SU-DHL-6 (cell line): ENCODE data around the gene ABCD1.

Experiments
- H2AFZ ChIP-seq: fragments of 200-600 bp; sonication (generic); 2 replicates; pipeline ENCODE4 v1.6.1; 2014; ENCODE audit warnings: low read depth, mild to moderate bottlenecking, moderate library complexity, mixed read lengths, antibody characterized with exemption, low read length; ENCODE audit not compliant: severe bottlenecking
- H3F3A ChIP-seq: fragments of 200-600 bp; shearing (Covaris generic); 2 replicates; pipeline ENCODE4 v1.6.0; 2016; ENCODE audit warnings: antibody characterized with exemption, mild to moderate bottlenecking; ENCODE audit not compliant: insufficient read depth
- H3K27ac ChIP-seq: fragments of 200-600 bp; sonication (generic); 2 replicates; pipeline ENCODE4 v1.5.1; 2016; ENCODE audit warnings: low read depth, mild to moderate bottlenecking, low read length, moderate library complexity, mixed read lengths
- H3K27me3 ChIP-seq: fragments of 200-600 bp; sonication (generic), shearing (Covaris generic); 2 replicates; pipeline ENCODE4 v1.6.0; 2014; ENCODE audit warnings: mild to moderate bottlenecking, low read length
- H3K36me3 ChIP-seq: fragments of 200-600 bp; sonication (generic); 2 replicates; pipeline ENCODE4 v1.6.1; 2014; ENCODE audit warnings: mild to moderate bottlenecking, low read length, mixed read lengths
- H3K4me2 ChIP-seq: fragments of 300-600, 200-600 bp; shearing (Covaris generic), sonication (generic); 2 replicates; pipeline ENCODE4 v1.6.0; 2014; ENCODE audit warnings: low read length, low read depth, mild to moderate bottlenecking; ENCODE audit not compliant: poor library complexity, severe bottlenecking
- H3K4me3 ChIP-seq: fragments of 200-600 bp; sonication (generic); 2 replicates; pipeline ENCODE4 v1.5.1; 2014; ENCODE audit warnings: antibody characterized with exemption, low read length, mild to moderate bottlenecking, mixed read lengths; ENCODE audit not compliant: insufficient read depth, poor library complexity, severe bottlenecking
- H3K79me2 ChIP-seq: fragments of 200-600 bp; sonication (generic); 2 replicates; pipeline ENCODE4 v1.6.1; 2014; ENCODE audit warnings: mild to moderate bottlenecking, low read length, moderate library complexity; ENCODE audit not compliant: insufficient read depth
- H3K9ac ChIP-seq: fragments of 200-600 bp; sonication (generic); 2 replicates; pipeline ENCODE4 v1.7.0; 2014; ENCODE audit warnings: mild to moderate bottlenecking, low read length
- H3K9me2 ChIP-seq: fragments of 200-600 bp; sonication (generic); replicated peaks from 2 replicates; pipeline ENCODE4 v1.6.1; 2014; ENCODE audit warnings: low read length; ENCODE audit not compliant: insufficient read depth
- H3K9me3 ChIP-seq: fragments of 200-600 bp; sonication (generic); 2 replicates; pipeline ENCODE4 v1.6.1; 2014; ENCODE audit warnings: low read length, mixed read lengths; ENCODE audit not compliant: insufficient read depth
- H4K20me1 ChIP-seq: fragments of 200-600 bp; sonication (generic); 2 replicates; pipeline ENCODE4 v1.6.1; 2014; ENCODE audit warnings: low read depth, mild to moderate bottlenecking, antibody characterized with exemption, low read length, moderate library complexity, mixed read lengths
- EZH2phosphoT487 ChIP-seq: fragments of 200-600 bp; sonication (generic), shearing (Covaris generic); conservative IDR thresholded peaks from 2 replicates; pipeline ENCODE4 v1.6.1; 2018; ENCODE audit warnings: mild to moderate bottlenecking, antibody characterized with exemption, low read length, moderate library complexity, mixed read lengths
- TF ChIP-seq, protein P1 (sequence below): fragments of 200-600 bp; sonication (generic); IDR thresholded peaks from one replicate; pipeline ENCODE4 v1.5.1; 2017; ENCODE audit warnings: antibody characterized with exemption, mild to moderate bottlenecking, low read length, moderate library complexity; ENCODE audit not compliant: insufficient read depth, poor library complexity, severe bottlenecking

The ABCD1 gene

DNA sequence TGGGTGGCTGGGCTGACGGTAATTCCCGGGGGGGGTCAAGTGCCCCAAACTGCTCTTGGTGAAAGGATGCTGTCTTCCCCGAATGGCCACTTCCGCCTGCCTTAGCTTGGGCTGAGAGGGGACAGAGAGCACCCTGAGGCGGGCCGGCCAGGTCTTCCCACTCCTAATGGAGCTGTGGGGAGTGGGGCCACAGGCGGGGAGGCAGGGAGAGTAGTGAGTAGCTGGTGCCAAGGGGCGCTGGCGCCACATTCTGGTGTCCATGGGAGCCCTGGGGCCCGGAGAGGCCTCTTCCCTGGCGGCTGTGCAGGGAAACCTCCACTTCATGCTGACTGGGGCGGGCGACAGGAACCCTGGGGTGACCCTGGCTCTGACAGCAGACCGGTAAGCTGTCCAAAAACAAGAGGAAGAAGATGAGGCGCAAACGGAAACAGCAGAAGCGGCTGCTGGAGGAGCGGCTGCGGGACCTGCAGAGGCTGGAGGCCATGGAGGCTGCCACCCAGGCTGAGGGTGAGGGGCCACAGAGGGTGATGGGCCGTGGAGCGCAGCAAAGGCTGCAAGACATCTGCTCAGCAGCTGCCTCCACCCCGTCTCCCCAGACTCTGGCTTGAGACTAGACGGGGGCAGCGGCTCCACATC is 58.8 kb downstream of the ABCD1 start:
- TF ChIP-seq, protein P1, sequence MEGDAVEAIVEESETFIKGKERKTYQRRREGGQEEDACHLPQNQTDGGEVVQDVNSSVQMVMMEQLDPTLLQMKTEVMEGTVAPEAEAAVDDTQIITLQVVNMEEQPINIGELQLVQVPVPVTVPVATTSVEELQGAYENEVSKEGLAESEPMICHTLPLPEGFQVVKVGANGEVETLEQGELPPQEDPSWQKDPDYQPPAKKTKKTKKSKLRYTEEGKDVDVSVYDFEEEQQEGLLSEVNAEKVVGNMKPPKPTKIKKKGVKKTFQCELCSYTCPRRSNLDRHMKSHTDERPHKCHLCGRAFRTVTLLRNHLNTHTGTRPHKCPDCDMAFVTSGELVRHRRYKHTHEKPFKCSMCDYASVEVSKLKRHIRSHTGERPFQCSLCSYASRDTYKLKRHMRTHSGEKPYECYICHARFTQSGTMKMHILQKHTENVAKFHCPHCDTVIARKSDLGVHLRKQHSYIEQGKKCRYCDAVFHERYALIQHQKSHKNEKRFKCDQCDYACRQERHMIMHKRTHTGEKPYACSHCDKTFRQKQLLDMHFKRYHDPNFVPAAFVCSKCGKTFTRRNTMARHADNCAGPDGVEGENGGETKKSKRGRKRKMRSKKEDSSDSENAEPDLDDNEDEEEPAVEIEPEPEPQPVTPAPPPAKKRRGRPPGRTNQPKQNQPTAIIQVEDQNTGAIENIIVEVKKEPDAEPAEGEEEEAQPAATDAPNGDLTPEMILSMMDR, result no peak
- TF ChIP-seq EZH2phosphoT487, result no peak
- Histone ChIP-seq H3K9me2 (no peaks in the 10 kb centered on the region), H3F3A (no peaks in the 10 kb centered on the region), H3K36me3 (no peaks in the 10 kb centered on the region), H3K4me2 (no peak overlapping the region), H3K79me2 (no peaks in the 10 kb centered on the region), H3K4me3 (no peak overlapping the region), H2AFZ (no peak overlapping the region), H3K9ac (no peak overlapping the region), H3K9me3 (no peaks in the 10 kb centered on the region), H4K20me1 (no peaks in the 10 kb centered on the region; the same call in 1 of the 2 replicates), H3K27me3 (no peaks in the 10 kb centered on the region), H3K27ac (no peak overlapping the region)

DNA sequence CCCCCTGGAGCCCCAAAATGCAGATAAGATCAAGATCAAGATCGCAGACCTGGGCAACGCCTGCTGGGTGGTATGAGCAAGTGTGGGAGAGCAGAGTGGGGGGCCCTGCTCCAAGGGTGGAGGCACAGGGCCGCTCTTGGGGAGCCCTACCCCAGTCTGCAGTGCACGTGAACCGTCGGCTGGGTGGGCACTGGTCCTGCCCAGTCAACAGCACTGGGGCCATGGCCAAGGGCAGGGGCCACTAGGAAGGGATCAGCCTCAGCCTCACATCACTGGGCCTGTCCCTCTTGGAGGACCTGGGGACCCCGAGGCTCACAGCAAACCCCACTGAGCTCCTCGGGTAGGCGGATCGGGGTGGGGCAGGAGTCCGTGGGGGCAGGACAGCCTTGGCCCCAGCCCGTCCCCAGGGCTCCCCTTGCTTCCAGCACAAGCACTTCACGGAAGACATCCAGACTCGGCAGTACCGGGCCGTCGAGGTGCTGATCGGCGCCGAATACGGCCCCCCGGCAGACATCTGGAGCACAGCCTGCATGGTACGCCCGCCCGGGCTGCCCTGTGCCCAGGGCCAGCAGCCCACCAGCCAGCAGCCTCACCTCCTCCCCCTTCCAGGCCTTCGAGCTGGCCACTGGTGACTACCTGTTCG is 59.8 kb downstream of the ABCD1 start:
- TF ChIP-seq EZH2phosphoT487, result no peak
- TF ChIP-seq, protein P1, result no peak
- H3K27ac ChIP-seq, result no peak overlapping the region
- no peaks in the 10 kb centered on the region for H3K36me3 ChIP-seq

DNA sequence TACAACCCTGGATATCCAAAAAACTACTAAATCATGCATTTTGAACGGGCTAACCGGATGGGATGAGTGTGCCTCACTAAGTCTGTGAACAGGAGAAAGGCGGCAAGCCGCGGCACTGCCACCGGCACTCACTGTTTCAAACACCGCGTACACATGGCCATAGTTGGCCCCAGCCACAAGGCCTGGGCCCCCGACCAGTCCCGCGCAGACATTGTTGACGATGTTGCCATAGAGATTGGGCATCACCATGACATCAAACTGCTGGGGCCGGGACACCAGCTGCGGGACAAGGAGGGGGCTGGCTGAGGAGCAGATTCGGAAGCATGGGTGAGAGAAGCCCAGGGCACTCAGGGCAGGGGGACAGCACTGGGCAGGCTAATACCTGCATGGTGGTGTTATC is 62.0 kb downstream of the ABCD1 start:
- Histone ChIP-seq H3K27ac (no peak overlapping the region), H3F3A (no peaks in the 10 kb centered on the region), H3K9me3 (no peaks in the 10 kb centered on the region), H3K4me2 (no peak overlapping the region), H3K9ac (no peak overlapping the region), H3K36me3 (no peaks in the 10 kb centered on the region), H3K9me2 (no peaks in the 10 kb centered on the region), H4K20me1 (no peaks in the 10 kb centered on the region), H3K4me3 (no peak overlapping the region), H3K27me3 (no peaks in the 10 kb centered on the region), H2AFZ (no peak overlapping the region), H3K79me2 (peaks cover under 1% of the 10 kb centered on the region; the same call in 1 of the 2 replicates)
- TF ChIP-seq EZH2phosphoT487, result no peak
- TF ChIP-seq, protein P1, result no peak

More for the DNA sequence above, 59.8 kb downstream of the ABCD1 start:
- no peak overlapping the region for H2AFZ ChIP-seq
- no peaks in the 10 kb centered on the region for H3K9me2 ChIP-seq
- H3F3A ChIP-seq, result no peaks in the 10 kb centered on the region
- H3K79me2 ChIP-seq, result no peaks in the 10 kb centered on the region
- H3K4me3 ChIP-seq, result no peak overlapping the region
- H4K20me1 ChIP-seq, result no peaks in the 10 kb centered on the region; the same call in 1 of the 2 replicates
- H3K27me3 ChIP-seq, result no peaks in the 10 kb centered on the region
- H3K4me2 ChIP-seq, result no peak overlapping the region
- H3K9ac ChIP-seq, result no peak overlapping the region
- no peaks in the 10 kb centered on the region for H3K9me3 ChIP-seq
